Cardiac septum (tissue), 1 donor: Measurements from ENCODE around the gene BECN2. TPM values are rescaled to one million over a fixed set of nuclear protein-coding genes. Genes with fewer than 3 reads are reported as not detected.
"Not testable (repeated sequence)": the region's sequence is repeated elsewhere in the genome, so short reads cannot be mapped to it uniquely, and the experiment has no call there.

Experiments used
- DNase-seq: peaks from one replicate; pipeline ENCODE4 v3.0.0-alpha.2; 2020; ENCODE audit warnings: low spot score
- intact Hi-C: fragments of 100-400 bp; cut with DNase I; formaldehyde crosslinking; loops from one replicate; pipeline ENCODE4 v1.14.0; 2022
- total RNA-seq: library from RNA; stranded (reverse); fragmentation: NEBNext Ultra II Directional; extraction: Animal tissue kit (Norgen Biotek cat#: 25700); gene quantifications from one replicate; pipeline ENCODE4 v1.2.1, GENCODE V29; 2021
- donor health status: DM: no; HTN: no; CAD: no.

Gene BECN2
- total RNA-seq, 1 donor from 2014 or later, result not detected

DNA sequence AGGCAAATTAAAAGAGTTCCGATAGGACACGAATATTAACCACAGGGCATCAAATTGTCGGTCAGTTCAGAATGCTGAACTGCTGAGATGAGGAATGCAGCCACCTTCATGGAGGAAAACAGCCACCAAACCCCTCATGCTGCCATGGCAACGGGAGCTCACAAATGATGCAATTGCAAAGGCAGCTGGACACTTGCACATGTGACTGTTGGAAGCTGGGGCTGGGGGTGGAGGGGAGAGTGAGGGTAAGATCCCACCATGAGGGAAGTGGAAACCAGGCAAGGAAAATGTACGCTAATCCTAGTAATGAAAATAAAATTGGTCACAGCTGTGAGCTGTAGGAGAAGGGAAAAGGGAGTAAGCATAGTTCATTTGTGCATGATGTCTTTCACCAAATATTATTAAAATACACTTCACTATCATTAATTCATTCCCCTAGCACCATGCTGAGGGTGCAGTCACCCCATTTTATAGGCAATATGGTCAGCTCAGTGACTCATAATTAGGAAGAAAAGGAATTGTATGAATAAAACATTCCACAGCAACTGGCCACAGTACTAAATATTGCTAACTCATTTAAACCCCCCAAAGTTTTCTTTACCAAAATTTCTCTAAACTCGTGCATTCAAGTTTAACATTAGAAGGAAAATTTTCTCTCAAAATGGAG lies 15.3 kb downstream of the BECN2 start:
- intact Hi-C loops, result no loop called here
- DNase-seq, result no peak

DNA sequence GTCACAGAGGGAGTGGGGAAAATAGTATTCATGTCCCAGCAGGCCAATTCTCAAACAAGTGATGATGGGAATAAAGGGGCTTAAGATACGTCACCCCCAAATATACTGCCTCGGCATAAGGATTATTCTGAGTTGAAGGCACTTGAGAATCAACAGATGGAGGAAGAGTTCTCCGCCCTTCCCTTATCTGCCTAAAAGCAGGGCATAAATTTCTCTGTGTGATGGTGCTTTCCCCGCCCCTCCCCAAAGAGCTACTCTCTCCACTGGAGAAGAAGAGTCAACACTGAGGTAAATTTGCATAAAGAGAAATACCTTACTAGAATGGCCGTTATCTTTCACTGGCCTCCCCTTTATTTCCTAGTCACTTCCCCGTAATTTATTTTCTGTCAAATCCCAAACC lies 18.7 kb downstream of the BECN2 start:
- intact Hi-C loops, result no loop called here
- DNase-seq, result no peak

DNA sequence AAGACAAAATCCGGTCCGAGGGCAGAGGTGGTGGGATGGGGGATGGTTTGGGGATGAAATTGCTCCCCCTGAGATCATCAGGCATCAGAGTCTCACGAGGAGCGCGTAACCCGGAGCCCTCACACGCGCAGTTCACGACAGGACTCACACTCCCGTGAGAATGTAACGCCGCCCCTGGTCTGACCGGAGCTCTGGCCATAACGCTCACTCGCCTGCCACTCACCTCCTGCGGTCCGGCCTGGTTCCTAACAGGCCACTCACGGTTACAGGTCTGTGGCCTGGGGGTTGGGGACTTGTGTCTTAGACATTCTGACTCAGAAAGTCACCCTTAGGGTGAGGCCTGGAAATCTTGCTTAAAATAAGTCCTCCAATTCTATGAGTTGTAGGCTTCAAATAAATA lies 21.5 kb downstream of the BECN2 start:
- intact Hi-C loops, result no loop called here
- no peak for DNase-seq

DNA sequence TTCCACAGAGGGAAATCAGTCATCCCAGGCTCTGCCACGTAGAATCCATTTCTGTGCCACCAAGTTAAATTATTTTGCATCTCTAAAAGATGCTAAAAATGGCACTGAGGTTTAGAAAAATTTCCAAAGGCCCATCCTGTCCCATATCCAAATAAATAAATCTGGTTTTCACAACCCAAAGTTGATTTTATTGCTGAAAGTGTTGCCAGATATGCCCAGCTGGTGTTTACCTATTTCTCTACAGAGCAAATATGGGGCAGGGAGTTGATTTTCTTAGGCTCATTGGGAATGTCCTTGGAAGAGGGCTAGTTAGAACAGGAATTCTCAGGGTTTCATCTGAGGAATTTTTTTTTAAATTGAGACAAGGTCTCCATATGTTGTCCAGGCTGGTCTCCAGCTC lies 22.4 kb downstream of the BECN2 start:
- DNase-seq, result no peak
- intact Hi-C loops, result no loop called here

DNA sequence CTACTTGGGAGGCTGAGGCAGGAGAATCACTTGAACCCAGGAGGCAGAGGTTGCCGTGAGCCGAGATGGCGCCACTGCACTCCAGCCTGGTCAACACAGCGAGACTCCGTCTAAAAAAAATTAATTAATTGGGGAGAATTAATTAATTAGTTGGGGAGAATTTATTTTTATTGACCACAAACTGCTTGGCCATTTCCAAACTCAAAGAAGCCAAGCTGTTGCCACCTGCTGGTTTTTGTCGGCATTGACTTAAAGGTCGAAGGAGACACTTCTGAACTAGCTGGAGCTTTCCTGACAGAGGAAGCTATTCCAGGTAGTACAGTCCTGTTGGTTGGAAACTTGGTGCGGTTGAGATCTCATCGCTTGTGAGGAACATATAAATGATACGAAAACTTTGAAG lies 28.2 kb downstream of the BECN2 start:
- DNase-seq, result no peak
- intact Hi-C loops, result no loop called here

DNA sequence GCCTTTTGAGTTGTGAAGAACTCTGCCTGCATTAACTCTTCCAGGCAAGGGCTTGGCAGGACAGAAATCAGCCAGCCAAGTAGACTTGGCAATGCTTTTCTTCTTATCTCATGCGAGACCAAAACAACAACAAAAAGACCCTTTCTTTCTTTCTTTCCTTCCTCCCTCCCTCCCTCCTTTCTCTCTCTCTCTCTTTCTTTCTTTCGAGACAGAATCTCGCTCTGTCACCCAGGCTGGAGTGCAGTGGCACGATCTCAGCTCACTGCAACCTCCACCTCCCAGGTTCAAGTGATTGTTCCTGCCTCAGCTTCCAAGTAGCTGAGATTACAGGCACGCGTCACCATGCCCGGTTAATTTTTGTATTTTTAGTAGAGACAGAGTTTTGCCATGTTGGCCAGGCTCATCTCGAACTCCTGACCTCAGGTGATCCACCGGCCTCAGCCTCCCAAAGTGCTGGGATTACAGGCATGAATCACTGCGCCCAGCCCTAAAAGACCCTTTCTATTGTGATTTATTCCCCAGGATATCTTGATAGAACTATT lies 30.9 kb downstream of the BECN2 start:
- intact Hi-C loops, DNase-seq: not testable (repeated sequence)

DNA sequence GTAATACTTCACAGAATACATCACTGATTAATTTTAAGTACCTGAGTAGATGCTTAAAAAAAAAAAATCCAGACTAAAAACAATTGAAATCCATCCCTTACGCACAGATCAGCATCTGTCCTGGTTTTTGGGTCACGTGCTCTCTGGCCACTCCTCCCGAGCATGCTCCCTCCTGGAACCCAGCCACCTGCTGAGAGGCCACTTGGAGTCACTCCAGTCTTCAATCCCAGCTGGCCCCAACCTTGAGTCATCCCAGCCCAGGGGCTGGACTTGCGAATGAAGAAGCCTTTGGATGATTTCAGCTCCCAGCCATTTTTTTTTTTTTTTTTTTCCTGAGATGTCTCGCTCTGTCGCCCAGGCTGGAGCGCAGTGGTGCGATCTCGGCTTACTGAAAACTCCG lies 32.5 kb downstream of the BECN2 start:
- intact Hi-C loops, result loop anchor here (10.0 kb wide), 2 partner anchors 375 to 455 kb away; partner anchors contain the start of gene KMO

DNA sequence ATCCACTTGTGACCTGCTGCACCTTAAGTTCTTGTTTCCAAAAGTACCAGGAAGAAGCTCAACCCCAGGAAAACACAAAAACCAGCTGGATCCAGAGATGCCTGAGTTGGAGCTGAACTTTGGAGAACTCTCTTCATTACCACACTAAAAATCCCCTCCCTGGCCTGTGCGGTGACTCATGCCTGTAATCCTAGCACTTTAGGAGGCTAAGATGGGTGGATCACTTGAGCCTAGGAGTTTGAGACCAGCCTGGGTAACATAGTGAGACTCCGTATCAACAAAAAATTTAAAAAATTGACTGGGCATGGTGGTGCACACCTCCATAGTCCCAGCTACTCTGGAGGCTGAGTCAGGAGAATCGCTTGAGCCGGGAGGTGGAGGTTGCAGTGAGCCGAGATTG lies 35.2 kb downstream of the BECN2 start:
- intact Hi-C loops, result loop anchor here (10.0 kb wide), 2 partner anchors 378 to 458 kb away; partner anchors contain the start of gene KMO
- no peak for DNase-seq

More for the DNA sequence above, 32.5 kb downstream of the BECN2 start:
- DNase-seq, result peak; percentile 79

DNA sequence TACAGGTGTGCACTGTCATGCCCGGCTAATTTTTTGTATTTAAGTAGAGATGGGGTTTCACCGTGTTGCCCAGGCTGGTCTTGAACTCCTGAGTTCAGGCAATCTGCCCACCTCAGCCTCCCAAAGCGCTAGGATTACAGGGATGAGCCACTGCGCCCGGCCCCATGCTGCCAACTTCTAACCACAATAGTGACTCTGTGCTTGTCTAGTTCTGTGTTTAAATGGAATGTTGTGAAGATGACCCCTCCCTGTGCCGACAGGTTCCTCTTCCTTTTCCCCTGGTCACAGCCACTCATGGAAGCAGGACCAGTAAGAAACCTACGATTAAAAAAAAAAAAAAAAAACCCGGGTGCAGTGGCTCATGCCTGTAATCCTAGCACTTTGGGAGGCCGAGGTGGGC lies 36.6 kb downstream of the BECN2 start:
- intact Hi-C loops, result loop anchor here (10.0 kb wide), 2 partner anchors 379 to 459 kb away; partner anchors contain the start of gene KMO
- DNase-seq, result no peak

DNA sequence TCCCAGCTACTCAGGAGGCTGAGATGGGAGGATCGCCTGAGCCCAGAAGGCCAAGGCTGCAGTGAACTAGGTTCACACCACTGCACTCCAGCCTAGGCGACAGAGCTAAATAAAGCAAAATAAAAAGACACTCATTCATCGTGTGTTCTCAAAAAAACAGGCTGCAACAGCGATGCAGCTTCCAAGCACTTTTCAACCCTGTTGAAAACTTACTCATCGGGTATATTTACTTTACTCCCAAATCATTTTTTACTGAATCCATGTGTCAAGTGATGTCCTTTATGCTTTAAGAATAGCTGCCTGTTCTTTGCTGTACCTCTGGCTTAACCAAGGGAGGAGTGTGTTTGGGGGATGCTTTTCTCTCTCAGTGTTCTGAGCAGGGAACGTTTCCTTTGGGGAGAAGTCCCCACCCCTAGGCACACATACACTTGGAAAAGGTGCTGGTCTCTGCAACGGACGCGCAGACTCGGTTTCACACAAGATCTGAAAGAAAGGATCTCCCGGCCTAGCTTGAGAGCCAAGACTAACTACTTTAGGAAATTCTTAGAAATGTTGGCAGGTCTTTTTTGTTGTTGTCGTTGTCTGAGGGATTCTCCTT lies 39.9 kb downstream of the BECN2 start:
- intact Hi-C loops, result loop anchor here (5.0 to 10.0 kb wide), 3 partner anchors 100 to 463 kb away; partner anchors contain the start of gene KMO
- DNase-seq, result no peak

DNA sequence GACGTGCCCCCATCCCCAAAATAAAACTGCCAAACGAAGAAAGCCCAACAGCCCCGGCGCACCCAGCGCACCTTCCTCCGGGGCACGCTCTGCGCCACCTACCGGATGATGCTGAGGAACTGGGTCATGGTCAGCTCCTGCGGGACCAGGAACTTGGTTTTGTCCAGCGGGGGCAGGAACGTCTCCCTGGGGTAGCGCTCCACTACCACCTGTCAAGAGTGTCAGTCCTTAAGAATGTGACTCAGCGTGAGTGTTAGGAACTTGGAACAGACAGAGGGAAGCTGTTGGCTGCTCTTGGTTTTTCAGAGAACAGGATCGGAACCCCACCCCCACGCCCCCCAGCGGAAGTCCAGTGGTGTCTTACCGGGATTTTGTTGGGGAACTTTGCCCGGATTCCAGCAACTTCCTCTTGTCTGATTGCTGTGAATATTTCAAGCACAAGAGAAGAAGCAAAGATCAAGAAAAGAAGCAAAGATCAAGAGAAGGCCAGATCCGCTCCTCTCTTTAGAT lies 40.9 kb downstream of the BECN2 start:
- peak; percentile 84 for DNase-seq
- intact Hi-C loops, result loop anchor here (5.0 to 10.0 kb wide), 3 partner anchors 101 to 464 kb away; partner anchors contain the start of gene KMO

DNA sequence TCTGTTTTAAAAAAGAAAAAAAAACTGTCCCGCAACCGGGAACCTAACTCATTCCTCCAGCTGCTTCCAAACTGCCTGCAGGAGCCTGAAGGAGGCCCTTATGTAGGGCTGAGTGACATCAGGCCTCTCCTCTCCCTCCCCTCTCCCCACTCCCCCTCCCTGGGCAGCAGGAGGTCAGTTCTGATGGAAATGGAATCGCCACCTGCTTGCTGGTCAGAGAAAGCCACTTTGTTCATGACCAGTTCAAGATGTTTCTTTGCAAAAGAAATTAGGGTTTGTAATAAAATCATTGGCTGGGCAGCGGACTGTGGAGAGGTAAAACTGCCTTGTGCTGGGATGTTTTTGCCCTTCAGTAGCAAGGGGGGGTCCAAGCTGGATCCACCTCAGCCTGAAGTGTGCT lies 41.5 kb downstream of the BECN2 start, which contains the start of gene MAP1LC3C:
Gene MAP1LC3C, minus strand, starts transcription at position 73 of the 400 bp plus-strand sequence. CDS start 90 bp downstream, outside the sequence.
- DNase-seq, result no peak
- intact Hi-C loops, result loop anchor here (5.0 to 10.0 kb wide), 3 partner anchors 102 to 464 kb away; partner anchors contain the start of gene KMO

DNA sequence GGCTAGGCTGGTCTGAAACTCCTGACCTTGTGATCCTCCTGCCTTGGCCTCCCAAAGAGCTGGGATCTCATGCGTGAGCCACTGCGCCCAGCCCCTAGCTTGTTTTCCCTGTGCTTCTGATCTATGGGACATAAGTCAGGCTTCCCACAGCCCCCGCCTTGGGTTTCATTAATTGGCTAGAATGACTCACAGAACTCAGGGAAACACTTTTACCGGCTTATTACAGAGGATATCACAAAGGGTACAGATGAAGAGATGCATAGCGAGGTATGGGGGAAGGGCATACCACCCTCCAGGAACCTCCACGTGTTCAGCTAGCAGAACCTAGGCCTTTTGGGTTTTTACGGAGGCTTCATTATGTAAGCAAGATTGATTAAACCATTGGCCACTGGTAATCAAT lies 42.9 kb downstream of the BECN2 start:
- no peak for DNase-seq
- intact Hi-C loops, result no loop called here

DNA sequence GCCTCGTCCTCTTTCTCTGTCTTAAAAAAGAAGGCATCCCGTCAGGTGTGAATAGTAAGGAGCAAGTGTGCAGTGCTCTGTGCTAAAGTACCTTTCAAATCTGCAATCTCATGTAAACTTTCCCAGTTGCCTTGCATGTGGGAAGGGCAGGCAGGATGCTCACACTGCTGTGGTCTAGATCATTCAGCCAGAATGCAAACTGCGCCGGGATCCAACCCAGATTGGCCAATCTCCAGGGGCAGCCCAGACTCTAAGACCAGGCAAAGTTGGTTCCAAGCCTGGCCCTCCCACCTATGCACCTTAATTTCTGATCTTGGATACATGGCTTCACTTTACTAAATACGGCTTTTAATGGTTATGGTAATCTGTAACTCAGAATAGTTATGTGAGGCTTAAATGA lies 44.5 kb downstream of the BECN2 start:
- intact Hi-C loops, result no loop called here
- no peak for DNase-seq

DNA sequence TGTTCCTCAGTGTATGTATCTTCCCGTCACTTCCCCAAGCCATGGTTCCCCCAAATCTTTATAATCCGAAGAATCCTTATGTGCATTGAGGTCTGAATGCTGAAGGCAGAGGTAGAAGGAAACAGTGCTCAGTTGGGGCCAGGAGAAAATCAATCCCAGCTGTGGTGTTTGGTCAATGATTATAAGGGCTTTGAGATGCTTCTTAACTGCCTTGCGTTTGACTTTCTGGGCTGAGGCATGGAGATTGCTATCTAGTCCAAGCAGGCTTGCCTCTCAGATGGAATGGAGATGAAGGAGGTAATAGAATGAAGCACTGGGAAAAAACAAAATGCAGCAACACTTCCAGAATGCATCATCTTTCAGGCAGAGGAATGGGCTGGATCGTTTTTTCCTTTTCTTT lies 44.9 kb downstream of the BECN2 start:
- intact Hi-C loops, result no loop called here
- DNase-seq, result no peak

DNA sequence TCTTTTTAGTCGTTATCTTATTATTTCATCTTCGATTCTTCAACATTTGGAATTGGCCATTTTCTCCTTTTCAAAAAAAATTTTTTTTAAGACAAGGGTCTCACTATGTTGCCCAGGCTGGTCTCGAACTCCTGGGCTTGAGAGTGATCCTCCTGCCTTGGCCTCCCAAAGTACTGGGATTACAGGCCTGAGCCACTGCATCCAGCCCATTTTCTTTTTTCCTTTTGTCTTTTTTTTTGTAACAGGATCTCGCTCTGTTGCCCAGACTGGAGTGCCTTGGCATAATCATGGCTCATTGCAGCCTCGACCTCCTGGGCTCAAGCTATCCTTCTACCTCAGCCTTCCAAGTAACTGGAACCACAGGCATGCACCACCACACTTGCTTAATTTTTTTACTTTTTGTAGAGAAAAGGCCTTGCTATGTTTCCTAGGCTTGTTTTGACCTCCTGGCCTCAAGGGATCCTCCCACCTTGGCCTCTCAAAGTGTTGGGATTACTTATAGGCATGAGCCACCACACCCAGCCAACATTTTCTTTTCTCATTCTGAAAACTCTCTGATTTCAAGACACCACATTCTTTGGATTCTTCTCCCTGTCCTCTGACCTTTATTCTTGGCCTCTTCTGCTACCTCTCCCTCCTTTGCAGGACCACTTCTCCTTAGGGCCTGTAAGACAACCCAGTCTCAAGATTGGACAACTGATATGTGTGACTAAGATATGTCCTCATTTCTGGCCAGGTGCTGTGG lies 47.4 kb downstream of the BECN2 start:
- no peak for DNase-seq
- intact Hi-C loops, result no loop called here

DNA sequence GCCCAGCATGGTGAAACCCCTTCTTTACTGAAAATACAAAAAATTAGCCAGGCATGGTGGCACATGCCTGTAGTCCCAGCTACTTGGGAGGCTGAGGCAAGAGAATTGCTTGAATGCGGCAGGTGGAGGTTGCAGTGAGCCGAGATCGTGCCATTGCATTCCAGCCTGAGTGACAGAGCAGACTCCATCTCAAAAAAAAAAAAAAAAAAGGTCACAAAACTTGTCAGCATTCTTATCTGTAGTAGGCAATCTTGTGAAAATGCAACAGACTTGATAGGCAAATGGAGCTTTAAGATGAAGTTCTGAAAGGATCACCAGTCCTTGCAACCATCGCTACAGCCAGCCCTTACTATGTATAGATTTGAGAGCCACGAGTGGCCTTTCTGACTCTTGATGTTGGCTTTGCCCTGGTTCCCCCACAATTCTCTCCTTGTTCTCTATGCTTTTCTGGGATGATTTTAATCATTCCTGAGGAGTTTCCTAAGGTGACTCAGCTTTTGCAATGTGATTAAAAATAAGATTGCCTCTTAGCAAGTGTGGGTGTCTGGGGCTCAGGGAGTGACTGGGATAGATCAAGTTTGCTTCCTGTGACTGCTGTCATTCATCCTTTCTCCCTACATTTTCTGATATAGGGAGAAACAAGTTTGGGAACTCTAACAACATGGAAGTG lies 48.4 kb downstream of the BECN2 start:
- DNase-seq, result no peak

DNA sequence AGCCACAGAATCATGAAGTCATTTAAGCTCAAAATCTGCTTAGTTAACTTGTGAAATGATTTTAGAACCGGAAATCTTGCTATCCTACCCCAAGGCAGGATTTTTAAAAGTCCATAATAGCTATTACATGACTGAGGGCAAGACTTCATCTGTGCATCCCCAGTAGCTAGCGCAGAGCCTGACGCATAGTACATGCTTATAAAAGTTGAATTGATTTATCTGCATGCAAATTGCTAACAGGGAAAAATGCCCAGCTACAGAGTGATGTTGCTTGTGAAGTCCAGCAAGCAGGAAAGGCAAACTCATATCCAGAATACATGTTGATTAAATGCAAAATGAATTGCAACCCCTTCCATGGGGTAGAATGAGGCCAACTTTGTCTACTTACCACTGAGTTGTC lies 49.4 kb downstream of the BECN2 start:
- no peak for DNase-seq
- intact Hi-C loops, result no loop called here

More for the DNA sequence above, 48.4 kb downstream of the BECN2 start:
- intact Hi-C loops, result no loop called here
